Duodenal mucosa (tissue), 2 donors: ENCODE measurements around the gene HEPACAM.
"Not testable (repeated sequence)": the region's sequence is repeated elsewhere in the genome, so short reads cannot be mapped to it uniquely, and the experiment has no call there.

Experiments
- H3K27ac ChIP-seq: one replicate; pipeline ENCODE4 v1.7.0; 2013; ENCODE audit warnings: low read depth, low read length
- H3K27me3 ChIP-seq, 2 donors: one replicate each; pipeline ENCODE4 v1.7.0; 2013; ENCODE audit warnings: low read length in 2 of 2, control low read depth in 1 of 2; ENCODE audit not compliant: insufficient read depth in 2 of 2, control insufficient read depth in 1 of 2
- H3K36me3 ChIP-seq, 2 donors: one replicate each; pipeline ENCODE4 v1.7.0; 2013; ENCODE audit warnings: low read length in 2 of 2, control low read depth in 1 of 2; ENCODE audit not compliant: insufficient read depth in 2 of 2, control insufficient read depth in 1 of 2
- H3K4me1 ChIP-seq, 2 donors: one replicate each; pipeline ENCODE4 v1.7.0; 2013; ENCODE audit warnings: low read length in 2 of 2, control low read depth in 1 of 2; ENCODE audit not compliant: insufficient read depth in 2 of 2, control insufficient read depth in 1 of 2
- H3K4me3 ChIP-seq, 2 donors: one replicate each; pipeline ENCODE4 v1.7.0; 2013; ENCODE audit warnings: low read length in 2 of 2, low read depth in 1 of 2
- H3K9ac ChIP-seq, 2 donors: one replicate each; pipeline ENCODE4 v1.7.0; 2013; ENCODE audit warnings: low read length in 2 of 2, low read depth in 1 of 2
- H3K9me3 ChIP-seq, 2 donors: one replicate each; pipeline ENCODE4 v1.7.0; 2013; ENCODE audit warnings: low read length in 2 of 2, control low read depth in 1 of 2; ENCODE audit not compliant: control insufficient read depth in 1 of 2

HEPACAM gene

GRCh38 chr11:124968197-124968596 is 32.4 kb upstream of the HEPACAM start:
- not testable (repeated sequence) for H3K9ac ChIP-seq, H3K27ac ChIP-seq, H3K36me3 ChIP-seq, H3K4me1 ChIP-seq, H3K9me3 ChIP-seq, H3K4me3 ChIP-seq, H3K27me3 ChIP-seq

GRCh38 chr11:124961972-124962609 is 26.2 kb upstream of the HEPACAM start:
- H3K36me3 ChIP-seq = no peaks in the 10 kb centered on the region
- H3K9ac ChIP-seq = no peak overlapping the region
- no peaks in the 10 kb centered on the region for H3K9me3 ChIP-seq
- H3K27me3 ChIP-seq = no peaks in the 10 kb centered on the region
- H3K4me3 ChIP-seq = no peak overlapping the region
- no peaks in the 10 kb centered on the region for H3K4me1 ChIP-seq
- H3K27ac ChIP-seq = no peak overlapping the region

GRCh38 chr11:124955035-124955434 is 19.2 kb upstream of the HEPACAM start:
- H3K4me1 ChIP-seq = peaks cover 10 to 12% of the 10 kb centered on the region in 2 donors
- no peaks in the 10 kb centered on the region for H3K36me3 ChIP-seq
- H3K9ac ChIP-seq = no peak overlapping the region
- H3K9me3 ChIP-seq = no peaks in the 10 kb centered on the region
- no peaks in the 10 kb centered on the region for H3K27me3 ChIP-seq
- H3K4me3 ChIP-seq = peak overlapping the region; percentile 93 to 99
- no peak overlapping the region for H3K27ac ChIP-seq

GRCh38 chr11:124954590-124954955 is 18.7 kb upstream of the HEPACAM start:
- Histone ChIP-seq H3K27me3 (no peaks in the 10 kb centered on the region), H3K36me3 (no peaks in the 10 kb centered on the region), H3K9me3 (no peaks in the 10 kb centered on the region), H3K27ac (no peak overlapping the region), H3K4me3 (peak overlapping the region; percentile 93 to 99), H3K4me1 (peaks cover 10 to 12% of the 10 kb centered on the region in 2 donors), H3K9ac (peak overlapping the region; percentile 56 to 74)

- Histone ChIP-seq H3K27ac (peak within 1 kb of the TSS; percentile 61), H3K4me1 (peaks cover 10 to 12% of the 10 kb centered on the region in 2 donors)
Observed at GRCh38 chr11:124953753-124954589, 18.1 kb upstream of the HEPACAM start, which contains the start of gene CCDC15. Gene CCDC15, plus strand, starts transcription at chr11:124954202. Its CDS starts 531 bp downstream, at chr11:124954733.

GRCh38 chr11:124951341-124951740 is 15.5 kb upstream of the HEPACAM start:
- H3K4me1 ChIP-seq = peaks cover 10 to 12% of the 10 kb centered on the region in 2 donors
- peaks cover 0 to 3% of the 10 kb centered on the region in 2 donors for H3K27me3 ChIP-seq

More at GRCh38 chr11:124953753-124954589, 18.1 kb upstream of the HEPACAM start, which contains the start of gene CCDC15:
- H3K27me3 ChIP-seq = no peaks in the 10 kb centered on the region
- H3K36me3 ChIP-seq = no peaks in the 10 kb centered on the region
- H3K4me3 ChIP-seq = peak within 1 kb of the TSS; percentile 93 to 99
- no peaks in the 10 kb centered on the region for H3K9me3 ChIP-seq
- H3K9ac ChIP-seq = peak within 1 kb of the TSS; percentile 69 to 74

GRCh38 chr11:124950601-124951330 is 14.9 kb upstream of the HEPACAM start:
- Histone ChIP-seq H3K27ac (no peak overlapping the region), H3K27me3 (peaks cover 0 to 3% of the 10 kb centered on the region in 2 donors), H3K4me3 (no peak overlapping the region), H3K4me1 (peaks cover 10 to 12% of the 10 kb centered on the region in 2 donors), H3K9ac (no peak overlapping the region), H3K9me3 (no peaks in the 10 kb centered on the region), H3K36me3 (no peaks in the 10 kb centered on the region)

More at GRCh38 chr11:124951341-124951740, 15.5 kb upstream of the HEPACAM start:
- Histone ChIP-seq H3K36me3 (no peaks in the 10 kb centered on the region), H3K4me3 (no peak overlapping the region), H3K9ac (no peak overlapping the region), H3K27ac (no peak overlapping the region), H3K9me3 (no peaks in the 10 kb centered on the region)

- H3K4me3 ChIP-seq = no peak overlapping the region
- no peaks in the 10 kb centered on the region for H3K4me1 ChIP-seq
- H3K27me3 ChIP-seq = peaks cover 0 to 3% of the 10 kb centered on the region in 2 donors
- no peak overlapping the region for H3K27ac ChIP-seq
- no peaks in the 10 kb centered on the region for H3K36me3 ChIP-seq
- H3K9ac ChIP-seq = no peak overlapping the region
- H3K9me3 ChIP-seq = no peaks in the 10 kb centered on the region
Observed at GRCh38 chr11:124946735-124947141, 10.9 kb upstream of the HEPACAM start.

GRCh38 chr11:124945826-124946225 is 10.0 kb upstream of the HEPACAM start:
- H3K27me3 ChIP-seq = peaks cover 0 to 3% of the 10 kb centered on the region in 2 donors
- H3K4me3 ChIP-seq = no peak overlapping the region
- H3K36me3 ChIP-seq = no peaks in the 10 kb centered on the region
- no peaks in the 10 kb centered on the region for H3K9me3 ChIP-seq
- no peak overlapping the region for H3K9ac ChIP-seq
- H3K27ac ChIP-seq = no peak overlapping the region
- H3K4me1 ChIP-seq = no peaks in the 10 kb centered on the region

DNA sequence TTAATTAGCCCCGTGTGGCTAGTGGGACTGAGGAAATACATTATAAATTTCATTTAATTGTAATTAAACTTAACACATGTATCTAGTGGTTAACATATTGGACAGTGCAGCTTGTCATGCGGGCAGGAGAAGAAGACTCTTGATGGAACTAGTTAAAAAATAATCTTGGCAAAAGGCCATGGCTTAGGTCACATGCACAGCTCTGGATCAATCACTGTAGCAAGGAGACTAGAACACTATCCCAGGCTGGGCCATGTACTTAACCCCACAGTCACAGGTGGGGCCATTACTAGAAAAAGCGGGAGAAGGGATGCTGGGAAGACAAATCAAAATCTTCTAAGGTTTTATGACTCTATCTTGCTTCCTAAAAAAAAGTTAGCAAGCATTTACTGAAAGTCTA is 8.7 kb upstream of the HEPACAM start:
- H3K36me3 ChIP-seq = no peaks in the 10 kb centered on the region
- H3K9ac ChIP-seq = no peak overlapping the region
- H3K4me3 ChIP-seq = no peak overlapping the region
- no peaks in the 10 kb centered on the region for H3K9me3 ChIP-seq
- no peaks in the 10 kb centered on the region for H3K4me1 ChIP-seq
- H3K27ac ChIP-seq = no peak overlapping the region
- H3K27me3 ChIP-seq = peaks cover 0 to 3% of the 10 kb centered on the region in 2 donors
